ENCODE data around the gene USP19. TPM values are rescaled to one million over a fixed set of nuclear protein-coding genes. Genes with fewer than 3 reads are reported as not detected.

USP19 gene
- total RNA-seq, 2 experiments from 2014 or later: 45.2 to 45.9 TPM

DNA sequence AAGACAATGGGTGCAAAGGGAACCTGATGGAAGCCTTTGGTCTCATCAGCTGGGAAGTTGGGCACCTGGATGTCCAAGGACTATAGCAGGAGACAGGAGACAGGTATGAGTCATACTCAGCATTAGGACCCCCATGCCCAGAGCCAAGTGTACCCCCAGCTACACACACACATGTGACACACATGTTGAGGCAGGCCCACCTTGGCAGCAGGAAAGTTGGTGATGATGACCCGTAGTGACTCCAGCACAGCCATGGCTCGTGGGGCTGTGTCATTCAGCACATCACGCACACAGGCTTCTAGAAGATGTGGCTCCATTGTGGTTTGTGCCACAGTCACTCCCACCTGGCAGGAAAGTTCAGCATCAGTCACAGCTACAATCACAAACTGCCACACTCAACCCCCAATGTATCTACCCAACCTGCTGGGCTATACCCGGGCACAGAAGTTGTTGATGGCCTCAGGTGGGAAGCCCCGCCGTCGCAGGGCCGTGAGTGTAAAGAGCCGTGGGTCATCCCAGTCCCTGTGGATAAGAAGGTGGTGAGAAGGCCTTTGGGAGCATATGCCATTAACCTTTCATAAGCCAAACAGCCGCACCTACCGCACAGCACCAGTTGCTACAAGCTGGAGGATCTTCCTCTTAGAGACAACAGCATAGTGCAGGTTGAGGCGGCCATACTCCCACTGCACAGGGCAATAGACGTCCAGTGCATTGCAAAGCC is 21.6 kb downstream of the USP19 start:
- POLR2A ChIA-PET: no interaction called here
- CTCF ChIA-PET: no interaction called here
- ATAC-seq (no peak), DNase-seq (no peak)
- peaks cover 16% of the 10 kb centered on the region for H3K4me1 Mint-ChIP-seq
- intact Hi-C loops (cut with DNase I, micrococcal nuclease): loop anchor here in 1 of 2 experiments (10.0 kb wide), 1 partner anchor 184 kb away; the partner anchor contains the start of gene ARIH2
- no peak overlapping the region for H3K4me3 Mint-ChIP-seq
- no peaks in the 10 kb centered on the region for H3K27me3 Mint-ChIP-seq
- H3K27ac Mint-ChIP-seq: no peak overlapping the region
- no peaks in the 10 kb centered on the region for H3K9me3 Mint-ChIP-seq (ENCODE audit: low read depth)
- peaks cover 35% of the 10 kb centered on the region for H3K36me3 Mint-ChIP-seq (ENCODE audit: low read depth)

DNA sequence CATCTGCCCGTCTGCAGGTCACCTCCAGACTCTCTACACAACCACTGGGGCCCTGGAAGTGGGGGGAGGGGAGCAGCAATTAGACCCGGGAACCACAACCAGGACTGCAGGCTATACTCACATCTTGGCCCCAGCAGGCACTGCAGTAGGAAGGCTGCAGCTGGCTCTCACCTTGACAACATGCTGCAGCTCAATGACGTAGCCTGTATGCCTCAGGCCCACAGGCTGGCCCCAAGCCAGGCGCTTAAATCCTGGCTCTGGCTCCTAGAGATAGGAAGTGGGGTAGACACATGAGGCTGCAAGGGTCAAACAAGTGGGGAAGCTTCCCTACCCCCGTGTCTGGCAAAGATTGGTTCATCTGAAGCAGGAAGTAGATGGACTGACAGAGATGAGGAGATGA is 22.2 kb downstream of the USP19 start:
- ChIA-PET POLR2A (no interaction called here), CTCF (no interaction called here)
- H3K4me3 Mint-ChIP-seq: no peak overlapping the region
- no peaks in the 10 kb centered on the region for H3K27me3 Mint-ChIP-seq
- H3K9me3 Mint-ChIP-seq (ENCODE audit: low read depth): no peaks in the 10 kb centered on the region
- peaks cover 10% of the 10 kb centered on the region for H3K4me1 Mint-ChIP-seq
- no peak for DNase-seq
- H3K27ac Mint-ChIP-seq: no peak overlapping the region
- intact Hi-C loops (cut with DNase I, micrococcal nuclease): loop anchor here in 1 of 2 experiments (10.0 kb wide), 1 partner anchor 184 kb away; the partner anchor contains the start of gene ARIH2
- H3K36me3 Mint-ChIP-seq (ENCODE audit: low read depth): peaks cover 34% of the 10 kb centered on the region
- ATAC-seq: no peak

DNA sequence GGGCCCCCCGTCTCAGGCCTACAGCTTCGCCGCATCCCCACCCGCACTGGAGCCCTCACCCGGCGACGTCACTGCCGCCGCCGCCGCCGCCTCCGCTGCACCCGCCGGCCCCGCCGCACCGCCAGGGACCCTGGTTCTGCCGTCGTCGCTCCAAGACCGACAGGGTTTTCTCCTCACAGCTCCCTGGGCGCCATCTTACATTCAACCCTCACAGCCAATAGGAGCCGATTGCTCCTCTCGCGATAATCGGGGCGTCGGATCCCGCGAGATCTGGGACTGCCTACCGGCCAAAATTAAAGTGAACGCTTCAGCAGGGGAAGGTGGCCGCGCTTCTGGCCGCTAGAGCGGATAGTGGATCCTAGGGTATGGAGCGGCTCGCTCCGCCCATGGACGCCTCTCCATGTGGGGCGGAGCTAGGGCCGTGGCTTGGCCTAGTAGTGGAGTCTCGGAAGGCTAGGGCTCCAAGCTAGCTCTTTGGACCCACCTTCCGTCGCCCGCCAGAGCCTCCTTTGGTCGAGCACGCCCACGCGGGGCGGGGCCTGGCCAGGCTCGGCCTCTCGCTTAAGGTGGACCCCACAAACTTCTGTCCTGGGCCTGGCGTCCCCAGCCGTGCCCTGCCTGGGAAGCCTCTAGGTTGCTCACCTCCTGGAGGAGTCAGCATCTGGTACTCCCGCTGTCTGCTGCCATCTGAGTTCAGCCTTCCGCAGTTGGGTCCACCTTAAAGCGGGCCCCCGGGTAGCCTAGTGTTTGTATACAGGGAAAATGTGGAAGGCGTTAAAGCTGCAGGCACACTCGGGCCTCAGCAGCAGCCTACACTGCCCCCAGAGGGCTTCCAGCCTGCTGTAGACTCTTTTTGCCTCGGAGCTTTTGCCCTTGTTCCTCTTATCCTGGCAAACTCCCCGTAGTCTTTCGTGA is 26.5 kb downstream of the USP19 start, which contains the start of gene QRICH1:
QRICH1 (minus strand) TSS at position 219 of the 915 bp plus-strand sequence. CDS start 17,054 bp downstream, outside the sequence.
- CTCF ChIA-PET: interaction anchor here (0.5 to 4.1 kb wide), 24 partner anchors 10 to 1241 kb away, joined by 3 to 26 read pairs (median 4); partner anchors contain the start of genes DAG1, IMPDH2, KLHDC8B and NDUFAF3
- peaks cover 33% of the 10 kb centered on the region for H3K4me1 Mint-ChIP-seq
- peaks cover 31% of the 10 kb centered on the region for H3K36me3 Mint-ChIP-seq (ENCODE audit: low read depth)
- peak; percentile 98 for DNase-seq
- H3K27me3 Mint-ChIP-seq: no peaks in the 10 kb centered on the region
- no peaks in the 10 kb centered on the region for H3K9me3 Mint-ChIP-seq (ENCODE audit: low read depth)
- peak; percentile 86 for ATAC-seq
- intact Hi-C loops (cut with DNase I, micrococcal nuclease): loop anchor here (1.0 to 10.0 kb wide), 28 partner anchors 10 to 1932 kb away; partner anchors contain the start of genes IMPDH2 (in 2 of the 2), QARS1 (in 2 of the 2), TCTA (in 2 of the 2) and USP19 (in 2 of the 2)
- H3K27ac Mint-ChIP-seq: peak within 1 kb of the TSS; percentile 94
- POLR2A ChIA-PET: interaction anchor here (0.5 to 3.1 kb wide), 24 partner anchors 9 to 692 kb away, joined by 3 to 31 read pairs (median 4); partner anchors contain the start of genes IMPDH2, IP6K1, IP6K2 and NDUFAF3
- peak within 1 kb of the TSS; percentile 90 for H3K4me3 Mint-ChIP-seq

DNA sequence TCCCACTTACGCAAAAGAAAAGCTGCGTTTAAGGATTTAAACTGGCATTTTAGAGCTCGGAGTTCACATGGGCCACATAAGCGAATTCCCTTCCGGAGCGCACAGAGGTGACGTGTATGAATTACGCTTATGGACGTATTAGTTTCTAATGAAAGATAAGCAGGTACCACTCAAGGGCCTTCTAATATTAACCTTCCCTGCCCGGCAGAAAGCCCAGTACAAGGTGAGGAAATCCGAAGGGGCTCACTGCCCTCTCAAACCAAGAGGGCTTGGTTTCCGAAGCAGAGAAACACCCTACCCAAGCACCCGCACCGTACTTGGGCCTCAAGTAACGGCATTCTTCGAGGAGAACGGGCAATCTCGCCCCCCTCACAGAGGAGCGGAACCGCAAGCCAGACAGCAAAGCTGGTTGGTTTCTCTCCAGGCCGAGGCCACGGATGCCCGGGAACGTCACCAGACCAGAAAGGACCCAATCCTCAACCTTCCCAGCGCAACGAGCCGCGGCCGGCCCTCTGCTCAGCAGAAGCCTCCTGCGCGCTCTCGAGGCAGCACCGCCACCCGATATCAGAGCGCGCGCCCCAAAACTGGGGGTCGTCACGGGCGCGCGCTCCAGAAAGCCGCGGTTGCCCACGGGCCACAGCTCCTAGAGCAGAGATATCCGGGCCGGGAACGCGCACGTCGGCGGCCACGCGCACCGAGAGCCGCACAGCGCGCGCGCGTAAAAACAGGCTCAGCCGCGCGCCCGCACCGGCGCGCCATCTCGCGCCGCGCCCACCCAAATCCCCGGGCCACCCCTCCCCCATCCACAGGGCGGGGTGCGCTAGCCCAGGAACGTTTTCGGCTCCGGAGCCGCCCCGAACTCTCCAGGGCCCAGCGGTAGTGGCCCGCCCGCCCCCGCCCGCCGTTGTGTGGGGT is 27.4 kb downstream of the USP19 start:
- DNase-seq (peak; percentile 91), ATAC-seq (peak; percentile 25)
- intact Hi-C loops (cut with DNase I, micrococcal nuclease): loop anchor here (1.0 to 10.0 kb wide), 11 partner anchors 64 to 1931 kb away; partner anchors contain the start of genes TCTA (in 2 of the 2), ARIH2 (in 1 of the 2), C3orf62 (in 1 of the 2) and CDC25A (in 1 of the 2)
- no peaks in the 10 kb centered on the region for H3K27me3 Mint-ChIP-seq
- ChIA-PET POLR2A (interaction anchor here (0.5 to 3.1 kb wide), 25 partner anchors 10 to 693 kb away, joined by 3 to 31 read pairs (median 4); partner anchors contain the start of genes IMPDH2, IP6K1, IP6K2 and NDUFAF3), CTCF (interaction anchor here (0.5 to 4.1 kb wide), 21 partner anchors 9 to 1242 kb away, joined by 3 to 26 read pairs (median 4); partner anchors contain the start of genes DAG1, IMPDH2, NDUFAF3 and P4HTM)
- H3K27ac Mint-ChIP-seq: peak overlapping the region; percentile 92
- H3K4me1 Mint-ChIP-seq: peaks cover 33% of the 10 kb centered on the region
- peak overlapping the region; percentile 90 for H3K4me3 Mint-ChIP-seq
- peaks cover 26% of the 10 kb centered on the region for H3K36me3 Mint-ChIP-seq (ENCODE audit: low read depth)
- no peaks in the 10 kb centered on the region for H3K9me3 Mint-ChIP-seq (ENCODE audit: low read depth)

DNA sequence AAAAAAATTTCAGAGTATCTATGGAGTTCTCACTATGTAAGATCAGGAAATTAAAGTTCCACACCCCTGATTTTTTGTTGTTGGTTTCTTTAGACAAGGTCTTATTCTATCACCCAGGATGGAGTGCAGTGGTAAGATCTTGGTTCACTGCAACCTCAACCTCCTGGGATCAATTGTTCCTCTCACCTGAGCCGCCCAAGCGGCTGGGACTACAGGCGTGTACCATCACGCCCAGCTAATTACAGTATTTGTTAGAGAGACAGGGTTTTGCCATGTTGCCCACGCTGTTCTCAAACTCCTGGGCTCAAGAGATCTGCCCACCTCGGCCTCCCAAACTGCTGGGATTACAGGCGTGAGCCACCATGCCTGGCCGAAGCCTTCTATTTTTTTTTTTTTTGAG is 39.2 kb downstream of the USP19 start:
- DNase-seq (no peak), ATAC-seq (no peak)
- H3K9me3 Mint-ChIP-seq (ENCODE audit: low read depth): no peaks in the 10 kb centered on the region
- H3K36me3 Mint-ChIP-seq (ENCODE audit: low read depth): peaks cover 16% of the 10 kb centered on the region
- H3K4me1 Mint-ChIP-seq: peaks cover 11% of the 10 kb centered on the region
- intact Hi-C loops (cut with DNase I, micrococcal nuclease): no loop called here
- H3K4me3 Mint-ChIP-seq: no peak overlapping the region
- no peaks in the 10 kb centered on the region for H3K27me3 Mint-ChIP-seq
- POLR2A ChIA-PET: interaction anchor here (0.6 to 1.3 kb wide), 4 partner anchors 12 to 217 kb away, joined by 3 to 11 read pairs (median 6); partner anchors contain the start of genes IMPDH2 and QRICH1
- H3K27ac Mint-ChIP-seq: no peak overlapping the region
- CTCF ChIA-PET: no interaction called here

DNA sequence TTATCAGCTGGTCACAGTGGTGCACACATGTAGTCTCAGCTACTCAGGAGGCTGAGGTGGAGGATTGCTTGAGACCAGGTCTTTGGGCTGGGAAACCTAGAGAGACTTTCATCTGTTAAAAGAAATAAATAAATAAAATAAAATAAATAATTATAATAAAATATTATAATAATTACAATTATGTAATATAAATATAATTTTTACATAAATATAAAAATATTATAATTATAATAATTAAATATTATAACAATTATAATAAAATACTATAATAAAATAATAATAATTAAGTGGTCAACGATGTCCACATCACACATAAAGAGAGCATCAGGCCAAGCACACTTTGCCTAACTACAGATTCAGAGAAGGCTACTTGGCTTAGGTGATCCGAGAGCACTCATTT is 41.4 kb downstream of the USP19 start:
- H3K36me3 Mint-ChIP-seq (ENCODE audit: low read depth): peaks cover 24% of the 10 kb centered on the region
- intact Hi-C loops (cut with DNase I, micrococcal nuclease): no loop called here

DNA sequence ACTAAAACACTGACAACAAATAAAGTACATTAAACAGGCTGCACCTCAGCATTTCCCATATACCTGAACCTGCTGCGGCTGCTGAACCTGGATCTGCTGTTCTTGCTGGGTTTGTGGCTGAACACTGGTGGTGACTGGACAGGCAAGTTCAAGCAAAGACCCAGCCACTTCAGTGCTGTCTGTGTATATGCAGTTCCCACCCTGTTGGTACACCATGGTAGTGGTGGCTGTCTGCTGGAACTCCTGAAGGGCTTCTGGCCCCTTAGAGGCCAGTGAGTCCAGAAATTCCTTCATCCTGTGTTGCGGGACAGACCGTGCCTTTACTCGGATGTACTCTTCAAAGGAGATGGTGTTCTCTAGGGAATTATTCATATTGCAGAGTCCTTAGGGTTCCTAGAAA is 44.0 kb downstream of the USP19 start:
- Mint-ChIP-seq H3K27me3 (no peaks in the 10 kb centered on the region), H3K36me3 (ENCODE audit: low read depth) (peaks cover 41% of the 10 kb centered on the region), H3K4me3 (no peak overlapping the region), H3K27ac (no peak overlapping the region), H3K4me1 (peaks cover 11% of the 10 kb centered on the region), H3K9me3 (ENCODE audit: low read depth) (no peaks in the 10 kb centered on the region)
- ChIA-PET POLR2A (no interaction called here), CTCF (no interaction called here)
- no peak for ATAC-seq
- no peak for DNase-seq
- intact Hi-C loops (cut with DNase I, micrococcal nuclease): no loop called here

More for the DNA sequence above, 41.4 kb downstream of the USP19 start:
- Mint-ChIP-seq H3K4me1 (peaks cover 11% of the 10 kb centered on the region), H3K9me3 (ENCODE audit: low read depth) (no peaks in the 10 kb centered on the region), H3K27ac (no peak overlapping the region), H3K4me3 (no peak overlapping the region), H3K27me3 (no peaks in the 10 kb centered on the region)
- no peak for DNase-seq
- ChIA-PET POLR2A (no interaction called here), CTCF (interaction anchor here (0.5 kb wide), 1 partner anchor 729 kb away, joined by 5 read pairs; no protein-coding TSS in a partner anchor)
- no peak for ATAC-seq

DNA sequence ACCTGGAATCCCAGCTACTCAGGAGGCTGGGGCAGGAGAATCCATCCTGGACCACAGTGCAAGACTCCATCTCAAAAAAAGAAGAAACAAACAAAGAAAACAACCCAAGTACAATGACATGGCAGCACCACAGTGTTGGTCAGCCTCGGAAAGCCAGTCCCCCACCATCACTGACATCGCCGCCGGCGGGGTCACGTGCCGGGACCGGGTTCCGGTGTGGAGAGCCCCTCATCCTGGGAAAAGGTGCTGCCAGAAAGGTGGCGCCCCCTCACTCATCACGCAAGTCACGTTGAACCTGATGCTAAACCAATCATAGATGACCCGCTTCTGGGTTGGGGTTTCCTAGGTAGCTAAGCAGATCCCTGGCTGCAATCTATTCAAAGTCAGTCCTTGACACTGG is 44.5 kb downstream of the USP19 start:
- DNase-seq: no peak
- ATAC-seq: no peak
- no peaks in the 10 kb centered on the region for H3K9me3 Mint-ChIP-seq (ENCODE audit: low read depth)
- no peak overlapping the region for H3K27ac Mint-ChIP-seq
- intact Hi-C loops (cut with DNase I, micrococcal nuclease): no loop called here
- ChIA-PET POLR2A (no interaction called here), CTCF (no interaction called here)
- peaks cover 7% of the 10 kb centered on the region for H3K4me1 Mint-ChIP-seq
- H3K4me3 Mint-ChIP-seq: no peak overlapping the region
- H3K27me3 Mint-ChIP-seq: no peaks in the 10 kb centered on the region
- peaks cover 45% of the 10 kb centered on the region for H3K36me3 Mint-ChIP-seq (ENCODE audit: low read depth)
